Measurements from ENCODE around the gene TSEN54. TPM values are rescaled to one million over a fixed set of nuclear protein-coding genes. Genes with fewer than 3 reads are reported as not detected.

TSEN54 gene
- total and polyA plus RNA-seq, 2 experiments from 2014 or later = 42.5 to 52.3 TPM

- no peak overlapping the region for H3K4me2 ChIP-seq
- H3K36me3 ChIP-seq (replicated peaks; ENCODE audit: insufficient read depth, low read depth) = no peaks in the 10 kb centered on the region
- no peaks in the 10 kb centered on the region for H4K20me1 ChIP-seq (ENCODE audit: insufficient read depth, poor library complexity, severe bottlenecking)
- H2AFZ ChIP-seq = no peak overlapping the region
- no peaks in the 10 kb centered on the region for H3K9me2 ChIP-seq (replicated peaks; ENCODE audit: insufficient read depth)
- no peaks in the 10 kb centered on the region for H3K27me3 ChIP-seq
- no peak overlapping the region for H3K27ac ChIP-seq
- 97% methylated on average over 38 of the region's 39 CpGs for WGBS (ENCODE audit: low lambda C conversion rate, missing lambda C conversion rate)
- no peaks in the 10 kb centered on the region for H3K9me3 ChIP-seq (ENCODE audit: low read depth)
- H3K4me1 ChIP-seq (ENCODE audit: insufficient read depth) = no peaks in the 10 kb centered on the region
- TF ChIP-seq EZH2phosphoT487 (IDR thresholded peaks at IDR 0.05; ENCODE audit: low read depth, severe bottlenecking, unreplicated experiment) = no peak
- TF ChIP-seq EZH2 (IDR thresholded peaks at IDR 0.05; ENCODE audit: borderline replicate concordance) = no peak
- no peak for TF ChIP-seq CTCF (IDR thresholded peaks at IDR 0.05; ENCODE audit: poor library complexity)
- H3K79me2 ChIP-seq = no peaks in the 10 kb centered on the region
- H3K4me3 ChIP-seq = no peak overlapping the region
- peak; percentile 3 for DNase-seq (ENCODE audit: low spot score)
These were observed 56.6 kb downstream of the TSEN54 start for GRCh38 chr17:75572713-75573539.

DNA sequence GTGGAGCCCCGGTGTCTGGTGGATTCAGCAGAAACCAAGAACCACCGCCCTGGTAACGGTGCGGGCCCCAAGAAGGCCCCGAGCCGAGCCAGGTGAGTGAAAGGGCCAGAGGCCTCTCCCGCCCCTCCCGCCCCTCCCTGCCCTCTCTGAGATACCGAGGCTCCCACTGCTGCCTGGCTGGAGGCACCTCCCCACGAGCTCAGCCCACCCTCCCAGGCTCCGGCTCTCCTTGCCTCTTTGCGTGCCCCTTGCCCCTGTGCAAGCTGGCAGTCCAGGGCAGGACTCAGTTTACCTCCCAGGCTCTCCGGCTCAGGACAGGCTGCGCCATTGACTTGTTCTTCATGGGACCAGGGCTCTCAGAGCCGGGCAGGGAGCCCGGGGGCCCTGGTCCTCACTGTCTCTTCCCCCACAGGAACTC is 57.2 kb downstream of the TSEN54 start:
- TF ChIP-seq EZH2phosphoT487 (IDR thresholded peaks at IDR 0.05; ENCODE audit: low read depth, severe bottlenecking, unreplicated experiment) = no peak
- no peaks in the 10 kb centered on the region for H3K79me2 ChIP-seq
- H3K9me2 ChIP-seq (replicated peaks; ENCODE audit: insufficient read depth) = no peaks in the 10 kb centered on the region
- DNase-seq (ENCODE audit: low spot score) = no peak
- H2AFZ ChIP-seq = no peak overlapping the region
- no peaks in the 10 kb centered on the region for H3K9me3 ChIP-seq (ENCODE audit: low read depth)
- H3K36me3 ChIP-seq (replicated peaks; ENCODE audit: insufficient read depth, low read depth) = no peaks in the 10 kb centered on the region
- H3K4me2 ChIP-seq = no peak overlapping the region
- H3K27me3 ChIP-seq = no peaks in the 10 kb centered on the region
- H4K20me1 ChIP-seq (ENCODE audit: insufficient read depth, poor library complexity, severe bottlenecking) = no peaks in the 10 kb centered on the region
- H3K4me1 ChIP-seq (ENCODE audit: insufficient read depth) = no peaks in the 10 kb centered on the region
- 90% methylated on average over 9 of the region's 16 CpGs for WGBS (ENCODE audit: low lambda C conversion rate, missing lambda C conversion rate)
- no peak overlapping the region for H3K27ac ChIP-seq
- no peak overlapping the region for H3K4me3 ChIP-seq

GRCh38 chr17:75573994-75574393 is 57.7 kb downstream of the TSEN54 start:
- H3K9me2 ChIP-seq (replicated peaks; ENCODE audit: insufficient read depth) = no peaks in the 10 kb centered on the region
- no peaks in the 10 kb centered on the region for H3K36me3 ChIP-seq (replicated peaks; ENCODE audit: insufficient read depth, low read depth)
- DNase-seq (ENCODE audit: low spot score) = peak; percentile 5
- no peak overlapping the region for H3K4me2 ChIP-seq
- 88% methylated on average over 12 of the region's 13 CpGs for WGBS (ENCODE audit: low lambda C conversion rate, missing lambda C conversion rate)
- no peak overlapping the region for H2AFZ ChIP-seq
- H4K20me1 ChIP-seq (ENCODE audit: insufficient read depth, poor library complexity, severe bottlenecking) = no peaks in the 10 kb centered on the region
- TF ChIP-seq CTCF (IDR thresholded peaks at IDR 0.05; ENCODE audit: poor library complexity) (no peak), EZH2phosphoT487 (IDR thresholded peaks at IDR 0.05; ENCODE audit: low read depth, severe bottlenecking, unreplicated experiment) (no peak), EZH2 (IDR thresholded peaks at IDR 0.05; ENCODE audit: borderline replicate concordance) (no peak)
- H3K9me3 ChIP-seq (ENCODE audit: low read depth) = no peaks in the 10 kb centered on the region
- H3K4me1 ChIP-seq (ENCODE audit: insufficient read depth) = no peaks in the 10 kb centered on the region
- H3K79me2 ChIP-seq = no peaks in the 10 kb centered on the region
- H3K27me3 ChIP-seq = no peaks in the 10 kb centered on the region
- no peak overlapping the region for H3K27ac ChIP-seq
- no peak overlapping the region for H3K4me3 ChIP-seq

Small RNA genes within 50 kb of the gene (microRNA-seq; reads per million reads assigned to microRNA genes)
- gene MIR6785 = 2.2 reads per million

Other genes with a start within 250 kb of the TSEN54 start
- gene MIF4GD, start 245.3 kb upstream of the TSEN54 start, total RNA-seq = 11.0 and 12.4 TPM in 2 replicates
- gene MIF4GD, start 245.3 kb upstream of the TSEN54 start, polyA plus RNA-seq = 23.6 and 31.4 TPM in 2 replicates
- 4.6 and 10.8 TPM in 2 replicates for gene SLC25A19, start 227.1 kb upstream of the TSEN54 start, total RNA-seq
- 7.6 and 8.4 TPM in 2 replicates for gene SLC25A19, start 227.1 kb upstream of the TSEN54 start, polyA plus RNA-seq
- 90.6 and 101 TPM in 2 replicates for gene GRB2, start 110.8 kb upstream of the TSEN54 start, total RNA-seq
- 82.7 and 86.7 TPM in 2 replicates for gene GRB2, start 110.8 kb upstream of the TSEN54 start, polyA plus RNA-seq
- 18.7 and 53.5 TPM in 2 replicates for gene TMEM94, start 59.9 kb upstream of the TSEN54 start, total RNA-seq
- gene TMEM94, start 59.9 kb upstream of the TSEN54 start, polyA plus RNA-seq = 43.5 and 50.7 TPM in 2 replicates
- gene CASKIN2, start 991 bp upstream of the TSEN54 start, total RNA-seq = 5.3 and 9.8 TPM in 2 replicates
- gene CASKIN2, start 991 bp upstream of the TSEN54 start, polyA plus RNA-seq = 14.5 and 16.2 TPM in 2 replicates
- 60.9 and 81.8 TPM in 2 replicates for gene LLGL2, start 9.2 kb downstream of the TSEN54 start, total RNA-seq
- gene LLGL2, start 9.2 kb downstream of the TSEN54 start, polyA plus RNA-seq = 154 and 194 TPM in 2 replicates
- gene MYO15B, start 71.3 kb downstream of the TSEN54 start, total RNA-seq = 99.8 and 153 TPM in 2 replicates
- gene MYO15B, start 71.3 kb downstream of the TSEN54 start, polyA plus RNA-seq = 124 and 132 TPM in 2 replicates
- 4.1 and 4.5 TPM in 2 replicates for gene SMIM5, start 116.9 kb downstream of the TSEN54 start, total RNA-seq
- 6.8 and 7.7 TPM in 2 replicates for gene SMIM5, start 116.9 kb downstream of the TSEN54 start, polyA plus RNA-seq
- gene RECQL5, start 150.6 kb downstream of the TSEN54 start, total RNA-seq = 11.8 and 23.1 TPM in 2 replicates
- 44.4 and 79.6 TPM in 2 replicates for gene RECQL5, start 150.6 kb downstream of the TSEN54 start, polyA plus RNA-seq
- gene SAP30BP, start 150.8 kb downstream of the TSEN54 start, total RNA-seq = 59.3 and 67.5 TPM in 2 replicates
- 89.9 and 110 TPM in 2 replicates for gene SAP30BP, start 150.8 kb downstream of the TSEN54 start, polyA plus RNA-seq
- gene ITGB4, start 204.9 kb downstream of the TSEN54 start, total RNA-seq = 11.5 and 15.7 TPM in 2 replicates
- 19.4 and 23.5 TPM in 2 replicates for gene ITGB4, start 204.9 kb downstream of the TSEN54 start, polyA plus RNA-seq
- gene GALK1, start 248.7 kb downstream of the TSEN54 start, total RNA-seq = 63.7 and 76.4 TPM in 2 replicates
- gene GALK1, start 248.7 kb downstream of the TSEN54 start, polyA plus RNA-seq = 139 and 161 TPM in 2 replicates

Measured in hepatocyte (in vitro differentiated cells).